ENCODE results near the gene ZNF365.
"Not testable (repeated sequence)": the region's sequence is repeated elsewhere in the genome, so short reads cannot be mapped to it uniquely, and the experiment has no call there.

ZNF365 gene

DNA sequence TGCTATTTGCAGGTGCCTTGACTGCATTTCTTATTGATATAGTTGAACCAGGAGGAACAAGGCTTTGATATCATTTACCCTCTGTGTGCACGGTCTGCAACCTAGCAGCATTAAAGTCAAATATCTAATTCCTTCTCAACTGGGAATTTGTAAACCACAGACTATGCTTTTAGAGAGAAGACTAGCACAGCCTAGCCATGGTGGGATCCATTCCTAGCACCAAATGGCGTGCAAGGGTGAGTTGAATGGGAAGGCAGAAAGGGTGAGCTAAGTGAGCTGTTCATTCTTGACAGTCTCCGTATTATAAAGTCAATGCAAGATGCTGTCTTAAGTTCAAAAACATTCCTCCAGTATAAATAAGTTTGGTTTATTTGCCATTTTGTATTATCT is 2.9 kb downstream of the ZNF365 start:
- peak in 1 of 56 donors; percentile 36 for DNase-seq

- no peak for DNase-seq
Measured at GRCh38 chr10:62377966-62378365, 3.8 kb downstream of the ZNF365 start.

DNA sequence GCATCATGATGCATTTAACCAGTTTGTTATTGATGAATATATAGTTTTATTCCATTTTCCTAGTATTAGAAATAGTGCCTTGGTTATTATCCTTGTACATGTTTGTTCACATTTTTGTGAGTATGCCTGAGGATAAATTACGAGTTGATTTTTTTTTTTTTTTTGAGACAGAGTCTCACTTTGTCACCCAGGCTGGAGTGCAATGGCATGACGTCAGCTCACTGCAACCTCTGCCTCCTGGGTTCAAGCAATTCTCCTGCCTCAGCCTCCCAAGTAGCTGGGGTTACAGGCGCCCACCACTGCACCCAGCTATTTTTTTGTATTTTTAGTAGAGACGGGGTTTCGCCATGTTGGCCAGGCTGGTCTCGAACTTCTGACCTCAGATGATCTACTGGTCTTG is 4.7 kb downstream of the ZNF365 start:
- not testable (repeated sequence) for DNase-seq

DNA sequence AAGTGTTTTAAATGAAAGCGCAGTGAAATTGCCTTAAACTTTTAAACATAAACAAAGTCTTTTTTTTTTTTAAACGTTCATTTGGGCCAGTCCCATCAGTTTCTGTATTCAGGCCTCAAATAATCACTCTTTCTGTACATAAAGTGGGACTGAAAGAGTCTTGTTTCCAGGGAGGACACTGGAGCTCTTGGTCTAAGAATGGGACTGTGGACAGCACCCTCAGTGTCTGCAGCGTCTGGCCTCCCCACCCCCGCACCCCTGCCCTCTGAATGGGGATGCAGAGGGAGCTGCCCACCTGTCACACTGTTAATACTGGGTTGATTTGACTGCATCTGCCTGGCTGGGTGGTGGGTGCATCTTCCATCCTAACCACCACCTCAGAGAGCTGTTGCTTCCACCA is 5.2 kb downstream of the ZNF365 start:
- peak in 33 of 56 donors; percentile 10 to 74 (median 40) for DNase-seq

GRCh38 chr10:62380016-62380415 is 5.8 kb downstream of the ZNF365 start:
- DNase-seq: no peak

- peak in 29 of 56 donors; percentile 9 to 58 (median 29) for DNase-seq
Measured at GRCh38 chr10:62381385-62382102, 7.4 kb downstream of the ZNF365 start.

- peak in 2 of 56 donors; percentile 3 to 55 for DNase-seq
Measured at GRCh38 chr10:62382831-62383230, 8.7 kb downstream of the ZNF365 start.

- no peak for DNase-seq
Measured at GRCh38 chr10:62384057-62384446, 9.9 kb downstream of the ZNF365 start.

GRCh38 chr10:62384447-62385081 is 10.4 kb downstream of the ZNF365 start:
- no peak for DNase-seq

DNA sequence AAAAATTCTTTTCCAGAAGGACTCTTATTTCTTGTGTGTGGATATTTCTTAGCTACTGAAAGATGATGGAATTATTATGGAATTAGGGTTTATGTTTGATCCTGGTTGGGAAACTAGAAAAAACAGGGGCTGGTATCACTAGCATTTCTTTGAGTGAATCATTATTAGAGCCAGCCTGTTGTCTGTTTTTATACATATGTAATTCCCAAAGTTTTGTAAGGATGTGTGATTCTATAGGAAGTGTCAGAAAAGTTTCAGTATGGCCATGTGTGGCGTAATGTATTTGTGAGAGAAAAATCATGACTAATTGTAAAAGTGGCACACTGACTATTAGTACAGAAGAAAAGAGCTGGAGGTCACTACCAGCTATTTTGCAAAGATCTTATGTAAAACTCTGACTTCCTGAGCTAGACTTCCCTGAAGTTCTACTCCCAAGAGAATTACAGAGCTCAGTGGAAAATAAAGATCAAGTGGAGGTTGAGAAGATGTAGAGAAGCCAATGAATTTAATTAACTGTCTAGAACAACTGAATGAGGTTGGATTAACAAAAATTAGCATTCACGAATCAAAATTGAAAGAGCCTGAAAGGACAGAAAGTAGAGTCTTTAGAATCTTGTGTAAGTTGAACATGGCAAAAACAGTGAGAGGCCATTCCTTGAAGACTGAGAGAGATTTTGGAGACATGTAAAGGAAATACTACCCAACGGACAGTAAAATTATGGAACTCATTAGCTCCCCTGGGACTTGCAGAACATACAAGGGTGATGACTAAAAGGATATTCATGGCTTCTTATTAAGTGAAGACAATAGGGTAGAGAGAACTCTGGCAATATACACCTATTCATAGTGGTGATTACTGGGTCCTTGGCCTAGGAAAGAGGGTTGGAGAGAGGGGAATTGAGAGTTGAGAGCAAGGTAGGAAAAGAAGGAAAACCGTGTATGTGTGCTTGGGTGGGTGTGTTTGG is 12.5 kb downstream of the ZNF365 start:
- no peak for DNase-seq

- peak in 45 of 56 donors; percentile 6 to 91 (median 44) for DNase-seq
Measured at GRCh38 chr10:62388328-62388727, 14.2 kb downstream of the ZNF365 start.

DNA sequence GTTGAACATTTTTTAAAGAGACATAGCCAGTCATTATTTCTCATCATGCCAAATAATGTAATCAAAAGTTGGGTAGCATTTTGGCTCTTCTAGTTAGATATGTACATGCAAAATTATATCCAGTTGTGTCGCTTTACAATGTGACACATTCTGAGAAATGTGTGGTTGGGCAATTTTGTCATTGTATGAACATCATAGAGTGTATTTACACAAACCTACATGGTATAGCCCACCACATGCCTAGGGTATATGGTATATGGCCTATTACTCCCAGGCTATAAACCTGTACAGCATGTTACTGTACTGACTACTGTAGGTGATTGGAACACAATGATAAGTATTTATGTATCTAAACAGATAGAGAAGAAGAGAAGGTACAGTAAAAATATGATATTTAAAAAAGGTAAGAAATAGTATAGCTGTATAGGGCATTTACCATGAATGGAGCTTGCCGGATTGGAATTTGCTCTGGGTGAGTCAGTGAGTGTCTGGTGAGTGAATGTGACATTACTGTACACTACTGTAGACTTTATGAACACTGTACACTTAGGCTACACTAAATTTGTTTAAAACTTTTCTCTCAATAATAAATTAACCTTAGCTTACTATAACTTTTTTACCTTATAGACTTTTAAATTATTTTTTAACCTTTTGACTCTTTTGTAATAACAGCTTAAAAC is 16.5 kb downstream of the ZNF365 start:
- DNase-seq: no peak

- no peak for DNase-seq
Measured at GRCh38 chr10:62393237-62393636, 19.1 kb downstream of the ZNF365 start.

DNA sequence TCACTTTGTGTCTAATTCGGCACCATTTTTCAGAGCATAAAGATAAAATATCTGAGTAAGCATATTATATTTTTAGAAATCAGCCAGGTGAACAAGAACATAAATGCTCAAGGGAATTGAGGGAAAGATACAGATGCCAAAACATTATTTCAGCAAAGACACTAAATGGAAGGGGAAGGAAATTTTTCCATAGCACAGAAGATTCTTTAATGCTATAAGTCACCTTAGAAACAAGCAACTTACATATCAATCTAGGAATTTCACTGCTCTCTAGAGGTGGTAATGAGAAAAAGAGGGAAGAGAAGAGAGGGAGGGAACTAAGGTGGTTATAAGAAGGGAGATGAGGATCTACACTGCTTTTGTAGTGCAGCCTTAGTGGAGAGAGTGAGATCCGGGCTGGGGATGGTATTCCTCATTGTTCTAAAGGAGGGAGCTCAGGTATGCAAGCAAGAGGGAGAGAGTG is 20.4 kb downstream of the ZNF365 start:
- DNase-seq: peak in 1 of 56 donors; percentile 2

GRCh38 chr10:62395892-62396291 is 21.7 kb downstream of the ZNF365 start:
- peak in 3 of 56 donors; percentile 10 to 17 (median 12) for DNase-seq

DNA sequence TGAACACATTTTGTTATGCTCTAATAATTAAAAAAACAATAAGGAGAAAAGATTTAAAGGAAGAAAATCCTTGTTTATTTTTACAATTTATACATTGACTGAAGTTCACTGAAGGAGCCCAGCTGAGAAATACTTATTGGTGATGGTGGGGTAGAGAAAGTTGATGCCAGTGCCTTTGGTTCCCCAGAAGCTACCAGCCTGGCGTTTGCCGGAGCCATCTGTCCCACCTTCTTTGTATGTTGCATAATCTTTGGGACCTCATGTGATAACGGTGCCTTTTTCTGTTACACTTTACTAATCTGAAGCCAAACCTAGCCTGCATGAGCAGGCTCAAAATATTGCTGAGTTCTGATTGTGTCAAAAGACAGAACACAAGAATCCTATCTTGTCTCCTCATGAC is 22.7 kb downstream of the ZNF365 start:
- DNase-seq: no peak

DNA sequence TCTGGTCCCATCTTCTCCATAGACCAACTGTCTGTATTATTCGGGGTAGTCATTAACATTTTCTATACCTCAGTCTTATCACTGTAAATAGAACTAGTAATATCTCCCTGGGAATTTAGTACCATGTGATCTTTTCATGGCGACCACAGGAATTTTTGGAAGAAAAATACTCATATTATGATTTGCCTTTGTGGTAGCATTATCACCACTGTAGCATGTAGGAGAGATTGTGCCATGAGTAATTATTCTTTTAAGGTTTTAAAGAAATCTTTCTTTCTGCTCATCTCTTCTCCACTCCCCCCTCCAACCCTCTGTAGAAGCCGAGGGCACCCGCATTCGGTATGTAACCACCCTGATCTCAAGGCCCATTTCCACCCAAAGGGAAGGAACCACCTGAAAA is 25.0 kb downstream of the ZNF365 start:
- DNase-seq: no peak

- no peak for DNase-seq
Measured at GRCh38 chr10:62402508-62402907, 28.3 kb downstream of the ZNF365 start.

- not testable (repeated sequence) for DNase-seq
Measured at GRCh38 chr10:62410528-62410927, 36.4 kb downstream of the ZNF365 start.

DNA sequence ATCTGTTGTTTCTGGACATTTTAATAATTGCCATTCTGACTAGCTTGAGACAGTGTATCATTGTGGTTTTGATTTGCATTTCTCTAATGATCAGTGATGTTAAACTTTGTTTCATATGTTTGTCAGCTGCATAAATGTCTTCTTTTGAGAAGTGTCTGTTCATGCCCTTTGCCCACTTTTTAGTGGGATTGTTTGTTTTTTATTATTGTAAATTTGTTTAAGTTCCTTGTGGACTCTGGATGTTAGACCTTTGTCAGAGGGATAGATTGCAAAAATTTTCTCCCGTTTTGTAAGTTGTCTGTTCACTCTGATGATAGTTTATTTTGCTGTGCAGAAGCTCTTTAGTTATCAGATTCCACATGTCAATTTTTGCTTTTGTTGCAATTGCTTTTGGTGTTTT is 36.8 kb downstream of the ZNF365 start:
- DNase-seq: not testable (repeated sequence)

DNA sequence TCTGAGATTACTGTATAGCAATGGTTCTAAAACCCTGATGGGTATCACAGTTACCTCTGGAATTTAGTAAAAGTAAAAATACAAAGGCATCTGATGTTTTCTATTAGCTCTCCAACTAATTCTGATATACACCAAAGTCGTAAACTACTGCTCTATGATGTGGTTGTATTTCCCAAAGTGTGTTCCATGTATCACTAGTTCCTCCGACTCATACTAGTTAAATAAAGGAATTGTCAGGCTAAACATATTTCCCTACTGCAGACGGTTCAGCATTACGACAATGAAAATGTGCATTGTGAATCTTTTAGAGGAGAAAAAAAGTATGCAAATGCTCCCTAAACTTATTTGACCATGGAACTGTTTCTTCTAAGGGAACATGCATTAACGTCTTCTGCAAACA is 38.9 kb downstream of the ZNF365 start:
- DNase-seq: no peak
